GM12801 (cell line): ENCODE data around the gene CPLX3.

Source experiments
- TF ChIP-seq, protein P1 (sequence below): IDR thresholded peaks from one replicate; pipeline ENCODE4 v1.5.1; 2011; ENCODE audit warnings: control low read depth; ENCODE audit not compliant: insufficient read length; ENCODE audit errors: extremely low read depth

The CPLX3 gene

DNA sequence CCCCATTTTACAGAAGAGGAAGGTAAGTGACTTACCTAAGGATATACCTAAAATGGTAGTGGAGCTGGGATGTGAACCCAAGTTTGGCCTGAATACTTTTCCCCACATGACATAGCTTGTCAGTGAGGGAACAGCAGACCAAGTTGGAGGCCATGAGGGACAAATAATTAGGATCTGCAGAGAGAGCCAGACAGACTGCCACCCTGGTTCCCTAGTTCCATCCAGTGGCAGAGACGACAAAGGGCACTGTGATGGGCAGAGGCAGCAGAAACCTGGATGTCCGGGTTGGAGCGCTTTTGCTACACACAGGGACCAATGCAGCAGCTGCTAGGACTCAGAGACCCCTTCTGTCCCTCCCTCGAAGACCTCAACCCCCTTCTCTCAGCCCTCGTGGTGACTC lies 1.2 kb downstream of the CPLX3 start:
- TF ChIP-seq, protein P1, sequence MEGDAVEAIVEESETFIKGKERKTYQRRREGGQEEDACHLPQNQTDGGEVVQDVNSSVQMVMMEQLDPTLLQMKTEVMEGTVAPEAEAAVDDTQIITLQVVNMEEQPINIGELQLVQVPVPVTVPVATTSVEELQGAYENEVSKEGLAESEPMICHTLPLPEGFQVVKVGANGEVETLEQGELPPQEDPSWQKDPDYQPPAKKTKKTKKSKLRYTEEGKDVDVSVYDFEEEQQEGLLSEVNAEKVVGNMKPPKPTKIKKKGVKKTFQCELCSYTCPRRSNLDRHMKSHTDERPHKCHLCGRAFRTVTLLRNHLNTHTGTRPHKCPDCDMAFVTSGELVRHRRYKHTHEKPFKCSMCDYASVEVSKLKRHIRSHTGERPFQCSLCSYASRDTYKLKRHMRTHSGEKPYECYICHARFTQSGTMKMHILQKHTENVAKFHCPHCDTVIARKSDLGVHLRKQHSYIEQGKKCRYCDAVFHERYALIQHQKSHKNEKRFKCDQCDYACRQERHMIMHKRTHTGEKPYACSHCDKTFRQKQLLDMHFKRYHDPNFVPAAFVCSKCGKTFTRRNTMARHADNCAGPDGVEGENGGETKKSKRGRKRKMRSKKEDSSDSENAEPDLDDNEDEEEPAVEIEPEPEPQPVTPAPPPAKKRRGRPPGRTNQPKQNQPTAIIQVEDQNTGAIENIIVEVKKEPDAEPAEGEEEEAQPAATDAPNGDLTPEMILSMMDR, result no peak

DNA sequence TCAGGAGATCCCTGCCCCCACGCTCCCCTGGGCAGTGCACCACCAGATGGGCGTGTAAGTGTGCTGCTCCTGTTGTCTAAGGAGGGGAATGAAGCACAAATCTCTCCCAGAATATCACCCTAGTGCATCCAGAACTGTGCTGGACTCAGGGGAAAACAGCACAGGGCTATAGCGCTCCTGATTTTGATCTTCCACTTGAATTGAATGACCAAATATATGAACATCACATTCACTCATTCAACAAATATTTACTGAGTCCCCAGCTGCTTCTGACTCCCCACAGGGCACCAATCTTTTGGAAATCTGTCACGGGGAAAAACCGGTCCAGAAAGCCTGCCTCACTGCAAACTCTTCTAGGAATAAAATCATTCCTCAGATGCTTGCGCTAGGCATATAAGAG lies 2.4 kb downstream of the CPLX3 start:
- TF ChIP-seq, protein P1, result no peak

DNA sequence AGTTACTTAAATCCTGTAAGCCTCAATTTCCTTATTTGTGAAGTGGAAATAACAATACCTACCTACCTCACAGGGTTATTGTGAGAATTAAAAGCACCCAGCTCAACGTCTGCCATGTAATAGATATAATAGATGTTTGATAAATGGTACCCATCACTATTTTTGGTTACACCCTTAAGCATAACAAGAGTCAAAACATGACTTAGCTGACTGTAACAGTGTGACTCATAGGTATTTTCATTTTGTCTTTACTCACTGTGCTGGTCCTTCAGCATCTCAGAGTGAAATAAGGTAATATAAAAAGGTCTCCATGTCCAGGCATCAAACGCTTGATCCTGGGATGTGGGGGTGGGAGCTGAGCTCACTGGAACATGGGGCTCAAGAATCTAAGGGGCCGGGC lies 3.1 kb downstream of the CPLX3 start:
- TF ChIP-seq, protein P1, result no peak

DNA sequence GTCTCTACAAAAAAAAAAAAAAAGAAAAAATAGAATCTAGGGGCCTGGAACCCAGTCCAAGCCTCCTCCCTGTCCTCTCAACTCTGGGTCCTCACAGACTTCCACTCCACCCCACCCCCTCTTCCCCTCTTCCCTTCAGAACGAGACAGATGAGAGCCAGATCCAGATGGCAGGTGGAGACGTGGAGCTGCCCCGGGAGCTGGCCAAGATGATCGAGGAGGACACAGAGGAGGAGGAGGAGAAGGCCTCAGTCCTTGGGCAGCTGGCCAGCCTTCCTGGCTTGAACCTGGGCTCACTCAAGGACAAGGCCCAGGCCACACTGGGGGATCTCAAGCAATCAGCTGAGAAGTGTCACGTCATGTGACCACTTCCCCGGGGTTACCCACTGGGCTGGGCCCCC lies 3.6 kb downstream of the CPLX3 start:
- TF ChIP-seq, protein P1, result no peak

DNA sequence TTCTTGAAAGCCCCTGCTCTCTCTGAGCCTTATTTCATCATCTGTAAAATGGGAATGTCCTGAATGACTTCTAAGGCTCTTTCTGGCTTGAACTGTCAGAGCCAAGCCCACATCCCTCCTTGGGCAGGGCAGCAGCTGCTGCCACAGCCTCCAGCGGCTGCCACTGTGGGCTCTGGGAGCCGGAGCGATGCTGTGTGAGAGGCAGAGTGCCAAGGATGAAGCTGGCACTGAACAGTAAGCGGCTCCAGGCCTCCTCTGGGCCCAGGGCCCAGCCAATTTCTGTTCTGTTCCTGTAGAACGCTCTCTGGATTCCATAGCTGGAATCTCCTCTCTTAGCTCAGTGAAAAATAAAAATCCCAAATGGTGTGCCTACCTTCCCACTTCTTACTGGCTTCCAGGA lies 4.4 kb downstream of the CPLX3 start:
- TF ChIP-seq, protein P1, result no peak

DNA sequence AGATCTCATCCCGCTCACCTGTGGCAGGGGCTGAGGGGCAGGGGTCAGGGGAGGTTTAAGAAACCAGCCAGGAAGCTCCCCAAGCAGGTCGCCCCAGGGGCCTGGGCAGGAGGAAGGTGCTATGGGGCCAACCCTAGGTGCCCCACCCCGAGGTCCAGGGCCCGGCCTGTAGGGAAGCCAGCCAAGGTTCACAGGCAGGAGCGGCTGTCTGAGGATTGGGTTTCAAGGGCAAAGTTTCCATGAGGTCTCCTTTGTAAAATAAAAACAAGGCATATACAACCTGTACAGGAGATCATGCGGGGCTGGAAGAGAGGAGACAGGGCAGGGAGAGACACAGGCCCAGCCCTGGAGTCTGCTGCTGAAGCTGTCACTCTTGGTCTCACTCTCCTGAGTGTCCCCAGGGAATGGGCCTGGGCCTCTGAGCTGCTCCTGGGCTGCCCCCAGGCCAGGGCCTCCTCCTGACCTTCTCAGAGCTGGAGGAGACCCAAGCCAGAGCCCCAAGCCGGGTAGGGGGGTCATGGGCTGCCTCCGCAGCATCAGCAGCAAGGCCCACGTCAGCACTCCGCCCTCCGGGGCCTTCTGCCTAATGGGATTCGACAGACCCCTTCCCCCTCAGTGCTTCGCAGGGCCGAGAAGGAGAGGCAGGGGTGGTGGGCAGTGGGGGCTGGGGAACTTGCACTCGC lies 5.5 kb downstream of the CPLX3 start:
- TF ChIP-seq, protein P1, result no peak

DNA sequence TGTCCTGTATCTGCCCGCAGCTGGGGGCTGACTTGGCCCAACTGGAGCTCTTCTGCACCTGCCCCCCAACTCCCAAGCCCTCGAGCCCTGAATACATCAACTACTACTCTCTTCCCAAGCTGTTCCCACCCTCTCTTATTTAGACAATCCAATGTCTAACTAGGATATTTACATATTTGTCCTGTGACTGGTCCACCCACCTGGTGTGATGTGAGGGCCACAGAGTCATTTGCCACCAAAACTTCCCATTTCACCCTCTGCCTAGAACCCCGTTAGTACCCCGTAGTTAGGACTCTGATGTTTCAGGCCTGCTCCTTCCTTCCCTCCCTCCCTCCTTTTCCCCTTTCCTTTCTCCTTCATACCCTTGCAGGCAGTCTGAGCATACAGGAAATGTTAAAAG lies 6.4 kb downstream of the CPLX3 start:
- TF ChIP-seq, protein P1, result no peak
